H4 (cell line): Measurements from ENCODE around the gene YY1AP1. TPM values are rescaled to one million over a fixed set of nuclear protein-coding genes. Genes with fewer than 3 reads are reported as not detected.
"Not testable (repeated sequence)": the region's sequence is repeated elsewhere in the genome, so short reads cannot be mapped to it uniquely, and the experiment has no call there.

Experiments used
- DNase-seq: peaks from one replicate; pipeline ENCODE4 v3.0.0-alpha.2; 2015; ENCODE audit warnings: low spot score
- total RNA-seq: library from RNA; depleted of rRNA; stranded (reverse); fragments of >200 nt; shearing (Covaris generic); gene quantifications from 2 replicates; pipeline ENCODE4 v1.2.3, GENCODE V29; 2014; rRNA removed

YY1AP1 gene
- total RNA-seq, 1 experiment from 2014 or later = 43.9 TPM

DNA sequence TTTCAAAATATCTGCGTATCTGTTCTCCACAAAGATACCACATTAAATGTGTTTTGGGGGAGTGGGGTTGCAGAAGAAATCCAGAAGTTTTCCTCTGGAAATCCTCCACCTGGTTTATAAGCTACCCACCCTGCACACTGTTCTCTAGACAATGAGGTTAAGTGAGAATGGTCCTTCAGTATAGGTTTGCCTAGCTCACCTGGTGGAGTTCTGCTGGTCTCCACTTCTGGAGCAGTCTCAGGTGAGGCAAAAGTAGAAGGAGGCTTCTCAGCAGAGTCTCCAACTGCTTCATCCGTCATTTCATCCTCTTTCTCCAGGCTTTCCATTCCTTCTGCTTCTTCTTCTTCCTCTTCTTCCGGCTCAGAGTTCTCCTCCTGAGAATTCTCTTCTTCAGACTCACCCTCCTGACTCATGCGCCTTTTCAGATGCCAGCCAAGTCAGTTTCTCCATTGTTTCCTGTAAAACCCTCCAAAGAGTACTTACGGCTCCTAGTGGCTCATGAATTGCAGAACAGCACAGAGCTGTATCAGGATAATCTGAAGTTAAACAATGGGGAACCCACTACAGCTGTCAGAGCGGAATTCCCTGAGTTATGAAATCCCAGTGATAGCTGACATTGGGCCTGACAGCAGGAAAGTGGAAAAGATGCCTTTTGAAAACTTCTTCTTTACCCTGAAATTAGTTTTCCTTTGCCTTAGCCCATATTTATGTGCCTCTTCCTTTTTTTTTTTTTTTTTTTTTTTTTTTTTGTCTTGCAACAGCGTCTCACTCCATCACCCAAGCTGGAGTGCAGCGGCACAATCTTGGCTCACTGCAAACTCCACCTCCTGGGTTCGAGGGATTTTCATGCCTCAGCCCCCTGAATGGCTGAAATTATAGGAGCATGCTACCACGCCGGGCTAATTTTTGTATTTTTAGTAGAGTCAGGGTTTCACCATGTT, 40.1 kb downstream of the YY1AP1 start:
- DNase-seq = peak; percentile 88

DNA sequence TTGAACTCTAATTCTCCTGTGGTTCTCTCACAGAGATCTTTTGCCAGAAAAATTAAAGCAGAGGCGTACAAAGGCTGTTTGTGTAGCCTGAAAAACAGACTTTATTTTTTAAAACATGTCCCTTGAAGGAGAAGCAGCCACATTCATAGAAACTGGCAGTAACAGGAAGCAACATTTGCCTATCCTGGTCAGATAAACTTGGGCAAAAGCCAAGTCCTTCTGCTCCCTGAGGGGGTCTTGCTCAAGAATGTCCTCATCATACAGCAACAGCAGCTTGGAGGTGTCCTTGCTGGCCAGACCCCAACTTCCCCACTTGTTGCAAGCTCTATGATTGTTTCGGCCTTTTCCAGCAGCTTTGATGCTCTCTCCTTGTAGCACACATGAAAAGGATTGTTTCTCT, 42.3 kb downstream of the YY1AP1 start:
- no peak for DNase-seq

DNA sequence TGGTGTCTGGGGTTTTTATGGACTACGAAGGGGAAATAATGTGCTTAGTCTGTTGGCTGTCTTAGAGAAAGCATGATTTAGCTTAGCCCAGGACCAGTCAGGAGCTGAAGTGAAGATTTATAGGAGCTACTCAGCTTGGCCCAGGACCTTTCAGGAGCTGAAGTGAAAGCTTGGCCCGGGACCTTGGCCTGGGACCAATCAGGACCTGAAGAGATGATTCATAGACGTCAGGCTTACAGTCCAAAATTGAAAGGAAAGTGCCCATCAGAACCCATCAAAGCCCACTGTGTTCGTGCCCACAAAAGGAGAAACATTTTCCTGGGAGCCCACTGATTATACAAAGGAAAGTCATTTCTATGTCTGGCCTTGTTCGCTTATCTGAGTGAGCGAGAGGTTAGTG, 42.9 kb downstream of the YY1AP1 start:
- DNase-seq = no peak

DNA sequence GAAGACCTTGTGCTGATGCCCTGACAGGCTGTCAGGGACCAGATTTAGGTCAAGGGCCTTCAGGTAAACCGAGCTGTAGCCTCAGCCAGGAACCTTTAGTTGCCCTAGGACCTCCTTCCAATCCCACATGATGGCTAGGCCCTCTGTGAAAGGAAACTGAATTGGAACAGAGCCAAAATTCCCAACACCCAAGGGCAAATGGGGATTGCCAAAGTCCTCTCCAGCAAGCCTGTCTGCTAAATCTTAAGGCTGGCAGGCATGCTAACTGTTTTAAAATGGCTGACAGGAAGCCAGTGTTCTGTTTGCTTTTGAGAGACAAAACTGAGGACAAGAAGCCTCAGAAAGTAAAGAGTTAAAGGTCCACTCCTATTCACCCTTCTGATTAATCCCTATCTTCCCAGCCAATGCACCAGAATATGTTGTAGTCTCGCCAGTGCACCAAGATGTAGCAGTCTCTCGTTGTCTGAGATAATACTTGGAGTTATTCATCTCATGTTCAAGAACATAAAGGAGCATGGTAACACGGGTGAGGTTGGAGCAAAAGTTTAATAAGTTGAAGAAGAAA, 43.5 kb downstream of the YY1AP1 start:
- DNase-seq = no peak

DNA sequence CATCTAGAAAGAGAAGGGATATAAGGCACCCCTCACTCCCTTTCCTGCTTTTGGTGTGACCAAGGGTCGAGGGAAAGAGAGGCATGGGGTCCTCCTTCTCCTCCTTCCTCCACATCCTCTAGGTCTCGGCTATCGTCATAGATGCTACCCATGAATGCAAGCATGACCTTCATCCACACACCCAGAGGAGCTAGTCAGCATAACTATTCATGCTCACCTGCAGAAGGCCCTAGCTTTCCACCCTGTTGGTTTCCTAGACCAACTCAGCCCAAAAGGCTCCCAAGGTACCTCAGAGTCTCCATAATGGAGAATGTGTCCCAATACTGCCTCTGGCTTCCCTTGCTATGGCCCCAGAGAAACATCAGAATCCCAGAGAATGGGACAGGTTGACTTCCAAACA, 45.3 kb downstream of the YY1AP1 start:
- no peak for DNase-seq

GRCh38 chr1:155642559-155643180, 45.9 kb downstream of the YY1AP1 start:
- not testable (repeated sequence) for DNase-seq

DNA sequence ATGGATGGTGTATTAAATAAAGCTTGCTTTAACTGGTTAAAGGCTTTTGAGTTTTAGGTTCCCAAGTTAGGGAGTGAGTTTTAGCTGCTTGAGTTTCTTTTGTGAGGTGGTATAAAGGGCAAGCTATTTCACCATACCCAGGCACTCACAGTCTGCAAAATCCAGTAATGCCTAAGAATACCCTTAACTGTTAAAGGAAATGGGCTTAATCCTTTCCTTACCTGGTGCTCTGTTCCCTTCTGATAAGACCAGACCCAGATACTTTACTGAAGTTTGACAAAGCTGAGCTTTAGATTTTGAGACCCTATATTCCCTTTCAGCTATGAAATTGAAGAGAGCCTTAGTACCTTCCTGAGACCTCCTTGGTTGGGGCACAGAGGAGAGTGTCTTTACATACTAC, 48.2 kb downstream of the YY1AP1 start:
- no peak for DNase-seq

GRCh38 chr1:155636397-155637153, 52.0 kb downstream of the YY1AP1 start:
- DNase-seq = no peak

DNA sequence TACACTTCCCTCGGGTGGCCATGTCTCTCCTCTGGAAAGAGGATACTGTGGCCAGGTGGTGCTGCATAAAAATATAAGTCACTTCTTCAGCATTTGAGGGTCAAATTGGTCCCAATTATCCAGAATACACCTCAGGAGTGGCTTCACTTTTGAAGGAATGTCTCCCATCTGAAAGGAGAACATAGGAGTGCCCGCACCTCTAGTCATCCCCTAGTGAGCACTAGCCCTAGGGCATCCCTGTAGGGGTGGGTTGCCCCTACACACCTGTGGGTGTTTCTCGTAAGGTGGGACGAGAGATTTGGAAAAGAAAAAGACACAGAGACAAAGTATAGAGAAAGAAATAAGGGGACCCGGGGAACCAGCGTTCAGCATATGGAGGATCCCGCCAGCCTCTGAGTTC, 62.1 kb downstream of the YY1AP1 start:
- DNase-seq = not testable (repeated sequence)

- no peak for DNase-seq
Measured at GRCh38 chr1:155623357-155623756, 65.2 kb downstream of the YY1AP1 start.

GRCh38 chr1:155622191-155622590, 66.4 kb downstream of the YY1AP1 start:
- DNase-seq = no peak

DNA sequence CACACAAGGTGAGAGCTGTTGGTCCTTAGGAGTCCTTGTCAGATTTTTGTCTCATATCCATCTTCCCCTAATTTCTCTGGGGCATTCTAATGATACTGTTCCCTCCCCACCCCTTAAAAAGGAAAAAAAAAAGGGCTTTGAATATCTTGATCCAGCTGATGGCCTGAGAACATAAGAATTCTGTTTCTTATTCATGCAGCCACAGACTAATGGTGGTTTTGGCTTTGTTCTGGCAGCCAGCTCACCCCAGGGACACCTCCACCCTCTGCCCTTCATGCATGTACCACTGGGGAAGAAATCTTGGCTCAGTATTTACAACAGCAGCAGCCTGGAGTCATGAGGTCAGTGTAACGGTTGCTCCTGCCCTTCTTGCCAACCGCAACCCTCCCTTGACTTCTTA, 75.3 kb downstream of the YY1AP1 start:
- DNase-seq = not testable (repeated sequence)

GRCh38 chr1:155610257-155610647, 78.3 kb downstream of the YY1AP1 start:
- not testable (repeated sequence) for DNase-seq

GRCh38 chr1:155609515-155610256, 78.9 kb downstream of the YY1AP1 start, which contains the start of gene MSTO1:
MSTO1 (plus strand) TSS chr1:155610218; CDS start chr1:155610249, 31 bp downstream.
- DNase-seq = peak; percentile 97

Other genes with a start within 250 kb of the YY1AP1 start
- gene ASH1L, start 126.0 kb downstream of the YY1AP1 start, total RNA-seq = 8.8 and 11.8 TPM in 2 replicates
- gene MSTO1, start 78.6 kb downstream of the YY1AP1 start, total RNA-seq = 23.4 and 24.0 TPM in 2 replicates
- gene DAP3, start 317 bp upstream of the YY1AP1 start, total RNA-seq = 60.9 and 100 TPM in 2 replicates
- gene GON4L, start 168.4 kb upstream of the YY1AP1 start, total RNA-seq = 7.1 and 11.0 TPM in 2 replicates
- 2.9 and 3.4 TPM in 2 replicates for gene SYT11, start 170.8 kb upstream of the YY1AP1 start, total RNA-seq
- gene RIT1, start 222.6 kb upstream of the YY1AP1 start, total RNA-seq = 45.8 and 46.5 TPM in 2 replicates
- 14.9 and 22.3 TPM in 2 replicates for gene KHDC4, start 245.6 kb upstream of the YY1AP1 start, total RNA-seq